ENCODE measurements around the gene SLC6A19. TPM values are rescaled to one million over a fixed set of nuclear protein-coding genes. Genes with fewer than 3 reads are reported as not detected.

Gene SLC6A19
- total and polyA plus RNA-seq, 2 of the 4 experiments (the other 2 are of a cell fraction): not detected

DNA sequence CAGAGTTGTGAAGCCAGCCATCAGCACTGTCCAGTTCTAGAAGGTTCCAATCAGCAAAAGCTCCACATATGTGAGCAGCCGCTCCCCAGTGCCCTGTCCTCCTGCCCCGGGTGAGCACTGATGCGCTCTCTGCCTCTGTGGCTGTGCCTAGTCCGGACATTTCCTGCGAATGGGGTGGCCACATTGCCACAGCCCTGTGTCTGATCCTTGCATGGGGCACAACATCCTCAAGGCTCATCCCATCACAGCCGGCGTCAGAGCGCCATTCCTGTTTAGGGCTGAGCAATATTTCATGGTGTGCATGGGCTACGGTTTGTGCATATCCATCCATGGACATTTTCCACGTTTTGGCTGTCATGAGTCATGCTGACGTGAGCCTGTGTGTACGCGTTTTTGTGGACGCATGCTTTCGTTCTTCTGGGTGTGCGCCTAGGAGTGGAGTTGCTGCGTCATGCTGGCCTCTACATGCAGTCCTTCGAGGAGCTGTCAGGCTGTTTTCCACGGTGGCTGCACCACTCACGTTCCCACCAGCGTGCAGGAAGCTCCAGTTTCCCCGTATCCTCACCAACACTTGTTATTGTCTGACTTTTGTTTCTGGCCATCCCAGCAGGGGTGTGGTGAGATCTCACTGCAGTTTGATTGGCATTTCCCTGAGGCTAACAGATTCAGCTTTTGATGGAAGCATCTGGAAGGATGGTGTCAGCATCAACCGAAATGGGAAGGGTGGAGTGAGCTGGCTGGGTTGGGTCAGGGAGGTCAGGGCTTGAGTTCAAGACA is 14.1 kb downstream of the SLC6A19 start:
- H4K91ac ChIP-seq (ENCODE audit: insufficient read depth, low read depth, low read length): no peak overlapping the region
- H3K4ac ChIP-seq (ENCODE audit: low read depth, low read length): no peak overlapping the region
- H3K9ac ChIP-seq (ENCODE audit: low read depth, low read length): no peak overlapping the region
- DNase-seq (no peak), ATAC-seq (ENCODE audit: low read depth) (no peak)
- no peaks in the 10 kb centered on the region for H4K20me1 ChIP-seq (ENCODE audit: insufficient read depth, low read length)
- dilution Hi-C loops (cut with HindIII; ENCODE audit: low sequenced_read_pairs, unreplicated experiment) (no loop called here), intact Hi-C loops (cut with micrococcal nuclease) (no loop called here), in situ Hi-C loops (cut with MboI; ENCODE audit: low sequenced_read_pairs) (no loop called here)
- no peak overlapping the region for H2BK15ac ChIP-seq (ENCODE audit: low read depth, low read length)
- H3K18ac ChIP-seq (ENCODE audit: low read depth, low read length): no peak overlapping the region
- WGBS, 2 experiments (ENCODE audit: extremely low coverage in 2 of 2, insufficient read length in 1 of 2): 88% methylated on average over 11 of the region's 23 CpGs; no CpG with 5 or more reads in 1 of the 2 experiments
- no peak overlapping the region for H4K8ac ChIP-seq (ENCODE audit: low read depth in 2 of 2, low read length in 2 of 2)
- H3K23ac ChIP-seq (ENCODE audit: low read depth, low read length): no peak overlapping the region
- H2BK20ac ChIP-seq (ENCODE audit: low read depth, low read length): no peak overlapping the region
- no peak overlapping the region for H2AK5ac ChIP-seq (ENCODE audit: low read depth, low read length)
- H2BK5ac ChIP-seq (ENCODE audit: low read depth, low read length, poor library complexity, severe bottlenecking): no peak overlapping the region
- no peak overlapping the region for H2AK9ac ChIP-seq (replicated peaks; ENCODE audit: low read depth, low read length, poor library complexity)
- H4K5ac ChIP-seq (ENCODE audit: low read depth, low read length): no peak overlapping the region
- H2BK120ac ChIP-seq (ENCODE audit: low read depth, low read length): no peak overlapping the region
- no peak for TF ChIP-seq FOS (IDR thresholded peaks at IDR 0.05; ENCODE audit: low read depth, low read length)
- TF ChIP-seq MAFK (IDR thresholded peaks at IDR 0.05; ENCODE audit: low read depth, low read length): no peak
- TF ChIP-seq MAZ (IDR thresholded peaks at IDR 0.05; ENCODE audit: borderline replicate concordance, low read depth, low read length): no peak
- TF ChIP-seq CHD1 (IDR thresholded peaks at IDR 0.05; ENCODE audit: low read depth, low read length): no peak
- TF ChIP-seq BHLHE40 (IDR thresholded peaks at IDR 0.05; ENCODE audit: low read depth, low read length): no peak
- H3K4me2 ChIP-seq (ENCODE audit: low read depth, low read length): no peak overlapping the region
- H3K56ac ChIP-seq (ENCODE audit: extremely low read depth, insufficient read depth, low read length): no peak overlapping the region
- H3K9me3 ChIP-seq (ENCODE audit: control insufficient read depth, insufficient read depth, low read length): peaks cover 22% of the 10 kb centered on the region
- H3K4me3 ChIP-seq (ENCODE audit: insufficient read depth, low read depth, low read length): no peak overlapping the region
- H3K79me1 ChIP-seq (ENCODE audit: low read depth in 1 of 2, low read length in 2 of 2): no peaks in the 10 kb centered on the region
- no peaks in the 10 kb centered on the region for H3K27me3 ChIP-seq (ENCODE audit: control insufficient read depth, insufficient read depth, low read length)
- H3K27ac ChIP-seq (ENCODE audit: insufficient read depth, low read length): no peak overlapping the region
- no peaks in the 10 kb centered on the region for H3K36me3 ChIP-seq (ENCODE audit: control insufficient read depth, insufficient read depth, low read length)
- no peak overlapping the region for H2AFZ ChIP-seq (replicated peaks; ENCODE audit: low read length, poor library complexity)
- peaks cover 6% of the 10 kb centered on the region; the same call in 1 of the 2 replicates for H3K9me1 ChIP-seq (ENCODE audit: insufficient read depth, low read length)
- CTCF ChIA-PET: interaction anchor here (0.7 kb wide), 1 partner anchor 11 kb away, joined by 3 read pairs; no protein-coding TSS in a partner anchor
- no TSS peak for BruUV-seq (replicated peaks)
- H3K4me1 ChIP-seq (ENCODE audit: control insufficient read depth, insufficient read depth, low read length): no peaks in the 10 kb centered on the region
- H3K14ac ChIP-seq (replicated peaks; ENCODE audit: low read depth, low read length): no peak overlapping the region
- POLR2A ChIA-PET (ENCODE audit: unreplicated experiment): no interaction called here

Data from IMR-90 (cell line).